Fibroblast of skin of scalp (primary cell): ENCODE measurements around the gene SOX12.
"Not testable (repeated sequence)": the region's sequence is repeated elsewhere in the genome, so short reads cannot be mapped to it uniquely, and the experiment has no call there.

Source experiments
- DNase-seq: peaks from one replicate; pipeline ENCODE4 v3.0.0-alpha.2; 2013

The SOX12 gene

GRCh38 chr20:362271-363254, 37.2 kb downstream of the SOX12 start:
- DNase-seq = peak; percentile 95

GRCh38 chr20:363319-364078, 38.1 kb downstream of the SOX12 start:
- peak; percentile 47 for DNase-seq

GRCh38 chr20:364905-365794, 39.8 kb downstream of the SOX12 start:
- no peak for DNase-seq

GRCh38 chr20:366041-366718, 40.8 kb downstream of the SOX12 start:
- DNase-seq = no peak

- no peak for DNase-seq
These were observed 41.5 kb downstream of the SOX12 start for GRCh38 chr20:366719-367485.

GRCh38 chr20:367486-367887, 42.1 kb downstream of the SOX12 start:
- DNase-seq = no peak

GRCh38 chr20:368915-369314, 43.6 kb downstream of the SOX12 start:
- no peak for DNase-seq

GRCh38 chr20:370151-370600, 44.8 kb downstream of the SOX12 start:
- peak; percentile 34 for DNase-seq

- DNase-seq = no peak
These were observed 45.8 kb downstream of the SOX12 start for GRCh38 chr20:370977-371754.

- peak; percentile 94 for DNase-seq
These were observed 46.6 kb downstream of the SOX12 start for GRCh38 chr20:371755-372542.

GRCh38 chr20:372543-373082, 47.3 kb downstream of the SOX12 start:
- DNase-seq = not testable (repeated sequence)

- peak; percentile 93 for DNase-seq
These were observed 48.0 kb downstream of the SOX12 start for GRCh38 chr20:373171-373890.

- DNase-seq = no peak
These were observed 50.0 kb downstream of the SOX12 start for GRCh38 chr20:375265-375889.

- no peak for DNase-seq
These were observed 50.7 kb downstream of the SOX12 start for GRCh38 chr20:376089-376488.

- DNase-seq = no peak
These were observed 51.4 kb downstream of the SOX12 start for GRCh38 chr20:376750-377149.

GRCh38 chr20:377578-377977, 52.2 kb downstream of the SOX12 start:
- not testable (repeated sequence) for DNase-seq

GRCh38 chr20:378961-379336, 53.6 kb downstream of the SOX12 start:
- DNase-seq = no peak
